IMR-90 (cell line): ENCODE data around the gene FAM234B.

Source experiments
- CHD1 ChIP-seq: IDR thresholded peaks from 2 replicates; pipeline ENCODE4 v1.6.1; 2012; ENCODE audit warnings: low read depth, low read length, improper control_type of control experiment
- NFE2L2 ChIP-seq: fragments of 150-350 bp; IDR thresholded peaks from 2 replicates; pipeline ENCODE4 v1.6.1; 2016; ENCODE audit warnings: low read depth, mild to moderate bottlenecking, low read length
- POLR2A ChIP-seq: IDR thresholded peaks from 2 replicates; pipeline ENCODE4 v1.6.1; 2012; ENCODE audit warnings: mild to moderate bottlenecking, low read depth, low read length
- RFX5 ChIP-seq: IDR thresholded peaks from 2 replicates; pipeline ENCODE4 v1.8.0; 2012; ENCODE audit warnings: low read depth, mild to moderate bottlenecking, low read length, moderate library complexity
- SMC3 ChIP-seq: fragments of 150-350 bp; IDR thresholded peaks from 2 replicates; pipeline ENCODE4 v1.6.1; 2016; ENCODE audit warnings: low read depth, mild to moderate bottlenecking, antibody characterized with exemption, low read length, moderate library complexity
- TF ChIP-seq, protein P1 (sequence below): fragments of 150-350 bp; IDR thresholded peaks from 2 replicates; pipeline ENCODE4 v1.6.1; 2017; ENCODE audit warnings: mild to moderate bottlenecking, antibody characterized with exemption, low read length, low read depth
- TF ChIP-seq, protein P2 (sequence below): conservative IDR thresholded peaks from 2 replicates; pipeline ENCODE4 v1.5.1; 2012; ENCODE audit warnings: mild to moderate bottlenecking, low read depth, low read length, improper control_type of control experiment
- TF ChIP-seq, protein P3 (sequence below): fragments of 150-350 bp; IDR thresholded peaks from 2 replicates; pipeline ENCODE4 v1.6.1; 2016; ENCODE audit warnings: low read depth, mild to moderate bottlenecking, low read length, moderate library complexity, borderline replicate concordance

DNA sequence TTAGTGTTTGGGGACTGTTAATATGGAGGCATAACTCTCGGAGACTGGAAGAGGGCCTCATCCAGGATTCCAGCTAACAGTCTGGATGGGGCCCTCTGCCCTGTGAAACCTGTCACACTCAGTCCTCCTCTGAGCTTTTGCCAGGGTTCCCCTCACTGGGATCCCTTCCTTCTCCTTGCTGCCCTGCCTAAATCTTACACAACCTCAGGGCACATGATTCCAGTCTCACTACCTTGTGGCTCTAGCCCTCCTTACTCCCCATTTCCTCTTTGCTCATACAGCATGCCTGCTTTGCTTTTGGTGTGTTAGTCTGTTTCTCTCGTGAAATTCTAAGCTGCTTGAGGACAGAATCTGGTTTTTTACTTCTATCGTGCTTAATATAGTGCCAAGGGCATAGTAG is 60.2 kb downstream of the FAM234B start:
- TF ChIP-seq POLR2A (no peak), SMC3 (no peak), NFE2L2 (no peak), CHD1 (no peak), RFX5 (no peak)
- TF ChIP-seq, protein P1, sequence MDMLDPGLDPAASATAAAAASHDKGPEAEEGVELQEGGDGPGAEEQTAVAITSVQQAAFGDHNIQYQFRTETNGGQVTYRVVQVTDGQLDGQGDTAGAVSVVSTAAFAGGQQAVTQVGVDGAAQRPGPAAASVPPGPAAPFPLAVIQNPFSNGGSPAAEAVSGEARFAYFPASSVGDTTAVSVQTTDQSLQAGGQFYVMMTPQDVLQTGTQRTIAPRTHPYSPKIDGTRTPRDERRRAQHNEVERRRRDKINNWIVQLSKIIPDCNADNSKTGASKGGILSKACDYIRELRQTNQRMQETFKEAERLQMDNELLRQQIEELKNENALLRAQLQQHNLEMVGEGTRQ = no peak
- TF ChIP-seq, protein P2, sequence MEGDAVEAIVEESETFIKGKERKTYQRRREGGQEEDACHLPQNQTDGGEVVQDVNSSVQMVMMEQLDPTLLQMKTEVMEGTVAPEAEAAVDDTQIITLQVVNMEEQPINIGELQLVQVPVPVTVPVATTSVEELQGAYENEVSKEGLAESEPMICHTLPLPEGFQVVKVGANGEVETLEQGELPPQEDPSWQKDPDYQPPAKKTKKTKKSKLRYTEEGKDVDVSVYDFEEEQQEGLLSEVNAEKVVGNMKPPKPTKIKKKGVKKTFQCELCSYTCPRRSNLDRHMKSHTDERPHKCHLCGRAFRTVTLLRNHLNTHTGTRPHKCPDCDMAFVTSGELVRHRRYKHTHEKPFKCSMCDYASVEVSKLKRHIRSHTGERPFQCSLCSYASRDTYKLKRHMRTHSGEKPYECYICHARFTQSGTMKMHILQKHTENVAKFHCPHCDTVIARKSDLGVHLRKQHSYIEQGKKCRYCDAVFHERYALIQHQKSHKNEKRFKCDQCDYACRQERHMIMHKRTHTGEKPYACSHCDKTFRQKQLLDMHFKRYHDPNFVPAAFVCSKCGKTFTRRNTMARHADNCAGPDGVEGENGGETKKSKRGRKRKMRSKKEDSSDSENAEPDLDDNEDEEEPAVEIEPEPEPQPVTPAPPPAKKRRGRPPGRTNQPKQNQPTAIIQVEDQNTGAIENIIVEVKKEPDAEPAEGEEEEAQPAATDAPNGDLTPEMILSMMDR = no peak
- TF ChIP-seq, protein P3, sequence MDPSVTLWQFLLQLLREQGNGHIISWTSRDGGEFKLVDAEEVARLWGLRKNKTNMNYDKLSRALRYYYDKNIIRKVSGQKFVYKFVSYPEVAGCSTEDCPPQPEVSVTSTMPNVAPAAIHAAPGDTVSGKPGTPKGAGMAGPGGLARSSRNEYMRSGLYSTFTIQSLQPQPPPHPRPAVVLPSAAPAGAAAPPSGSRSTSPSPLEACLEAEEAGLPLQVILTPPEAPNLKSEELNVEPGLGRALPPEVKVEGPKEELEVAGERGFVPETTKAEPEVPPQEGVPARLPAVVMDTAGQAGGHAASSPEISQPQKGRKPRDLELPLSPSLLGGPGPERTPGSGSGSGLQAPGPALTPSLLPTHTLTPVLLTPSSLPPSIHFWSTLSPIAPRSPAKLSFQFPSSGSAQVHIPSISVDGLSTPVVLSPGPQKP = no peak
